ENCODE measurements around the gene CCDC121. TPM values are rescaled to one million over a fixed set of nuclear protein-coding genes. Genes with fewer than 3 reads are reported as not detected.
"Not testable (repeated sequence)": the region's sequence is repeated elsewhere in the genome, so short reads cannot be mapped to it uniquely, and the experiment has no call there.

The CCDC121 gene
- total RNA-seq, 2 donors from 2014 or later, result 1.3 TPM

DNA sequence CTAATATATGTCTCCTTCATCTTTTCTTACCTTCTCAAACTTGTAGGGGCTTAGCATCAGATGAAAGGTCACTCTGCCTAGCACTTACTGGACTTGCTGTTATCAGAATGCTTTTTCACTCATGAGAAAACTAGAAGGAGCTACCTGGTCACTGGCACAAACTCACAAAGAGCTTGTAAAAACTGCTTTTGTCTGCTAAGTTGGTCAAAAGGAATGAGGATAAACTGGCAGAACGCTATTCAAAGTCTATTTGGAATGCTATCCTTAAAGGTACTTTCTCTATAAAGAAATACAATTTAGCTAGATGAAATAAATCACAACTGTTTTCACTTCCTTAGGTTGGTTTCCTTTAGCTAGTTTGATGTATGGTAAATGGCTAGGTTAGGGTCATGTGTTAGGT, 2.5 kb downstream of the CCDC121 start:
- H3K9me3 ChIP-seq (ENCODE audit: control insufficient read depth, low read length, poor library complexity, severe bottlenecking); H3K27me3 Mint-ChIP-seq; H3K4me3 Mint-ChIP-seq; H3K36me3 Mint-ChIP-seq (ENCODE audit: low read depth); H3K27ac Mint-ChIP-seq; ATAC-seq; DNase-seq: not testable (repeated sequence)
- peaks cover 13% of the 10 kb centered on the region for H3K4me1 Mint-ChIP-seq

GRCh38 chr2:27624943-27625342, 3.9 kb downstream of the CCDC121 start:
- Mint-ChIP-seq H3K4me1 (peaks cover 8% of the 10 kb centered on the region), H3K27me3 (no peaks in the 10 kb centered on the region), H3K36me3 (ENCODE audit: low read depth) (peaks cover 7% of the 10 kb centered on the region), H3K27ac (peak overlapping the region; percentile 65), H3K4me3 (no peak overlapping the region)
- H3K9me3 ChIP-seq (ENCODE audit: control insufficient read depth, low read length, poor library complexity, severe bottlenecking), result no peaks in the 10 kb centered on the region
- DNase-seq (no peak), ATAC-seq (no peak)

DNA sequence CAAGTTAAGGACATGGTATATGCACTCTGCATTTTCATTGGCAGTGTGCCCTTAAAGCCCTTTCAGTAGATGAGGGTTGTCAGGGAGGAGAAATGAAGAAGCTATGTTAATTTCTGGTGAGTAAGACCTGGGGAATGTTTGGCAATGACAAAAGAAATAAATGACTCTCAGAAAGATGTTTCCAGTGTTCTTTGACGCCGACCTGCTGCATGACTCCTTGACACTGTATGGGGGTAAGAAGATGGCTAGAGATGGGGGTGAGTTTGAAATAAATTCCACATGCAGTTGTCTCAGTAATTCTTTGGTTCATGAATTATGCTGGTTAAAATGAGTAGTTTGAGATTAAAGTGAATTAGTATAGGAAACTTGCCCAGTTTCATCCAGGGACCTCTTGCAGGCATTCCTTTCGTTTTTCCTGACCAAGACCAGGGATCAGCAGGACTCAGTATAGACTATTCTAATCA, 5.9 kb downstream of the CCDC121 start:
- DNase-seq (no peak), ATAC-seq (no peak)
- no peaks in the 10 kb centered on the region for H3K9me3 ChIP-seq (ENCODE audit: control insufficient read depth, low read length, poor library complexity, severe bottlenecking)
- Mint-ChIP-seq H3K27ac (peak overlapping the region; percentile 65), H3K36me3 (ENCODE audit: low read depth) (peaks cover 9% of the 10 kb centered on the region), H3K27me3 (no peaks in the 10 kb centered on the region), H3K4me1 (peaks cover 8% of the 10 kb centered on the region), H3K4me3 (no peak overlapping the region)

GRCh38 chr2:27621524-27621923, 7.3 kb downstream of the CCDC121 start:
- ATAC-seq, result no peak
- Mint-ChIP-seq H3K36me3 (ENCODE audit: low read depth) (peaks cover 16% of the 10 kb centered on the region), H3K27me3 (no peaks in the 10 kb centered on the region), H3K4me3 (no peak overlapping the region), H3K27ac (no peak overlapping the region), H3K4me1 (peaks cover 2% of the 10 kb centered on the region)
- H3K9me3 ChIP-seq (ENCODE audit: control insufficient read depth, low read length, poor library complexity, severe bottlenecking), result no peaks in the 10 kb centered on the region
- no peak for DNase-seq

DNA sequence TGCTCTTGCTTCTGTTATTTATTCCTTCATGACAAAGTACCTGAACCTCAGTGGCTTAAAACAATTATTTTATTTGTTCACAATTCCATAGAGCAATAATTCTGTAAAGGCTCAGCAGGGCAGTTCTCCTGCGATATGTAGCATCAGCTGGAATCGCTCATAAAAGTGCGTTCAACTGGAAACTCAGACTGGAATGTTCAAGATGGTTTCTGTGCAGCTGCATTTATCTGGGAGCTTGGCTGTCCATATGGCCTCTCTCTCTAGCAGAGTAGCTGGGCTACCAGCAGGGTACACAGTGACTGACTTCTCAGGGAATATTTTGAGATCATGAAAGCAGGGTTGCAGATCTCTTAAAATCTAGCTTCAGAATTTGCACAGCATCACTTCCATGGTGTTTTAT, 13.5 kb downstream of the CCDC121 start:
- no peaks in the 10 kb centered on the region for H3K27me3 Mint-ChIP-seq
- no peak overlapping the region for H3K4me3 Mint-ChIP-seq
- H3K27ac Mint-ChIP-seq, result no peak overlapping the region
- H3K4me1 Mint-ChIP-seq, result peaks cover 5% of the 10 kb centered on the region
- H3K9me3 ChIP-seq (ENCODE audit: control insufficient read depth, low read length, poor library complexity, severe bottlenecking), result no peaks in the 10 kb centered on the region
- DNase-seq (no peak), ATAC-seq (no peak)
- H3K36me3 Mint-ChIP-seq (ENCODE audit: low read depth), result peaks cover 16% of the 10 kb centered on the region

GRCh38 chr2:27613985-27614384, 14.8 kb downstream of the CCDC121 start:
- H3K27me3 Mint-ChIP-seq, result no peaks in the 10 kb centered on the region

DNA sequence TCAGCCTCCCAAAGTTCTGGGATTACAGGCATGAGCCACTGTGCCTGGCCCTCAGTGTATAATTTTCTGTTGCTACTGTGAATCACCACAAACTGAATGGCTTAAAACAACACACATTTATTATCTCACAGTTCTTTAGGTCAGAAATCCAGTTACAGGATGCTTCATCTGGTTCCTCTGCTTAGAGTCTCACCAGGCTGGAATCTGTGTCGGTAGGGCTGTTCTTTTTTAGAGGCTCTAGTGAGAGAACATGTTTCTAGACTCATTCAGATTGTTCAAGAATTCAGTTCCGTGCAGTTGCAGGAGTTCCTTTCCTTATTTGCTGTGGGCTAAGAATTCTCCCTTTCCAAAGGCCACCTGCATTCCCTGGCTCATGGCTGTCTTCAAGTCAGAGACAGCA, 22.2 kb downstream of the CCDC121 start:
- ATAC-seq, result no peak
- Mint-ChIP-seq H3K27ac (no peak overlapping the region), H3K27me3 (no peaks in the 10 kb centered on the region), H3K36me3 (ENCODE audit: low read depth) (peaks cover 15% of the 10 kb centered on the region), H3K4me3 (no peak overlapping the region), H3K4me1 (peaks cover 12% of the 10 kb centered on the region)
- no peaks in the 10 kb centered on the region for H3K9me3 ChIP-seq (ENCODE audit: control insufficient read depth, low read length, poor library complexity, severe bottlenecking)
- DNase-seq, result no peak

More at GRCh38 chr2:27613985-27614384, 14.8 kb downstream of the CCDC121 start:
- H3K4me3 Mint-ChIP-seq, result no peak overlapping the region
- no peaks in the 10 kb centered on the region for H3K9me3 ChIP-seq (ENCODE audit: control insufficient read depth, low read length, poor library complexity, severe bottlenecking)
- peaks cover 5% of the 10 kb centered on the region for H3K4me1 Mint-ChIP-seq
- DNase-seq (no peak), ATAC-seq (no peak)
- H3K27ac Mint-ChIP-seq, result no peak overlapping the region
- peaks cover 16% of the 10 kb centered on the region for H3K36me3 Mint-ChIP-seq (ENCODE audit: low read depth)

- no peaks in the 10 kb centered on the region for H3K27me3 Mint-ChIP-seq
- no peak for ATAC-seq
- no peak overlapping the region for H3K4me3 Mint-ChIP-seq
- peaks cover 5% of the 10 kb centered on the region for H3K36me3 Mint-ChIP-seq (ENCODE audit: low read depth)
- H3K27ac Mint-ChIP-seq, result peak overlapping the region; percentile 69
- no peaks in the 10 kb centered on the region for H3K9me3 ChIP-seq (ENCODE audit: control insufficient read depth, low read length, poor library complexity, severe bottlenecking)
- peaks cover 25% of the 10 kb centered on the region for H3K4me1 Mint-ChIP-seq
- no peak for DNase-seq
These were observed 32.2 kb downstream of the CCDC121 start for GRCh38 chr2:27596627-27597026.

DNA sequence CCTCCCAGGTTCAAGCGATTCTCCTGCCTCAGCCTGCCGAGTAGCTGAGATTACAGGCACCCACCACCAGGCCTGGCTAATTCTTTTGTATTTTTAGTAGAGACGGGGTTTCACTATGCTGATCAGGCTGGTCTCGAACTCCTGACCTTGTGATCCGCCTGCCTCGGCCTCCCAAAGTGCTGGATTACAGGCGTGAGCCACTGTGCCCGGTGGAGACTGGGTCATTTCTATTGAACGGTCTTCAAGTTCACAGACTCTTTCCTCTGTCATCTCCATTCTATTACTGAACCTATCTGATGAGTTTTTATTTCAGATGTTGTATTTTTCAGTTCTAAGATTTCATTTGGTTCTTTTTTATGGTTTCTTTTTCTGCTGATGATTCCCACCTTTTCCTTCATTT, 33.4 kb downstream of the CCDC121 start:
- DNase-seq; H3K9me3 ChIP-seq (ENCODE audit: control insufficient read depth, low read length, poor library complexity, severe bottlenecking); H3K27me3 Mint-ChIP-seq; ATAC-seq; H3K36me3 Mint-ChIP-seq (ENCODE audit: low read depth); H3K27ac Mint-ChIP-seq; H3K4me3 Mint-ChIP-seq: not testable (repeated sequence)
- peaks cover 25% of the 10 kb centered on the region for H3K4me1 Mint-ChIP-seq

GRCh38 chr2:27594020-27594703, 34.6 kb downstream of the CCDC121 start:
- not testable (repeated sequence) for ATAC-seq; H3K9me3 ChIP-seq (ENCODE audit: control insufficient read depth, low read length, poor library complexity, severe bottlenecking); DNase-seq; H3K4me3 Mint-ChIP-seq; H3K36me3 Mint-ChIP-seq (ENCODE audit: low read depth); H3K27me3 Mint-ChIP-seq; H3K27ac Mint-ChIP-seq
- peaks cover 18% of the 10 kb centered on the region for H3K4me1 Mint-ChIP-seq

GRCh38 chr2:27593240-27593639, 35.6 kb downstream of the CCDC121 start:
- peaks cover 3% of the 10 kb centered on the region for H3K9me3 ChIP-seq (ENCODE audit: control insufficient read depth, low read length, poor library complexity, severe bottlenecking)
- no peak for DNase-seq
- Mint-ChIP-seq H3K4me3 (no peak overlapping the region), H3K4me1 (peaks cover 14% of the 10 kb centered on the region), H3K27me3 (no peaks in the 10 kb centered on the region), H3K27ac (no peak overlapping the region), H3K36me3 (ENCODE audit: low read depth) (peaks cover 5% of the 10 kb centered on the region)
- ATAC-seq, result no peak

DNA sequence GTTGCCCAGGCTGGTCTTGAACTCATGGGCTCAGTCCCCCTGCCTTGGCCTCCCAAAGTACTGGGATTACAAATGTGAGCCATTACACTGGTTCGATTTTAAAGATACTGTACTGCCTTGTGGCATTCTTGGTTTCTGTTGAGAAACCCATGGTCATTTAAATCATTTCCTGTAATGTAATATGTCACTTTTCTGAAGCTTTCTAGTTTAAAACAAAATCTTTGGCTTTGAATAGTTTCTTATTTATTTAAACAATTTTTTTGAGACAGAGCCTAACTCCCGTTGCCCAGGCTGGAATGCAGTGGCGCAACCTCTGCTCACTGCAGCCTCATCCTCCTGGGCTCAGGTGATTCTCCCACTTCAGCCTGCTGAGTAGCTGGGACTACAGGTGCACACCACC, 37.1 kb downstream of the CCDC121 start:
- Mint-ChIP-seq H3K4me3 (no peak overlapping the region), H3K36me3 (ENCODE audit: low read depth) (peaks cover 5% of the 10 kb centered on the region), H3K4me1 (peaks cover 11% of the 10 kb centered on the region), H3K27me3 (no peaks in the 10 kb centered on the region), H3K27ac (no peak overlapping the region)
- ATAC-seq (no peak), DNase-seq (no peak)
- H3K9me3 ChIP-seq (ENCODE audit: control insufficient read depth, low read length, poor library complexity, severe bottlenecking), result peaks cover 3% of the 10 kb centered on the region

- Mint-ChIP-seq H3K27me3 (no peaks in the 10 kb centered on the region), H3K4me1 (peaks cover 33% of the 10 kb centered on the region), H3K4me3 (no peak overlapping the region), H3K27ac (no peak overlapping the region), H3K36me3 (ENCODE audit: low read depth) (no peaks in the 10 kb centered on the region)
- peaks cover 3% of the 10 kb centered on the region for H3K9me3 ChIP-seq (ENCODE audit: control insufficient read depth, low read length, poor library complexity, severe bottlenecking)
- no peak for ATAC-seq
- DNase-seq, result no peak
These were observed 40.5 kb downstream of the CCDC121 start for GRCh38 chr2:27588308-27588707.

GRCh38 chr2:27587025-27587424, 41.8 kb downstream of the CCDC121 start:
- Mint-ChIP-seq H3K27ac (peak overlapping the region; percentile 48), H3K36me3 (ENCODE audit: low read depth) (peaks cover 2% of the 10 kb centered on the region), H3K27me3 (no peaks in the 10 kb centered on the region), H3K4me1 (peaks cover 37% of the 10 kb centered on the region), H3K4me3 (no peak overlapping the region)
- peaks cover 3% of the 10 kb centered on the region for H3K9me3 ChIP-seq (ENCODE audit: control insufficient read depth, low read length, poor library complexity, severe bottlenecking)
- no peak for ATAC-seq
- no peak for DNase-seq

Measured in T-helper 17 cell (primary cell).